HG02588 (cell line): ENCODE measurements around the gene GNRHR.
"Not testable (repeated sequence)": the region's sequence is repeated elsewhere in the genome, so short reads cannot be mapped to it uniquely, and the experiment has no call there.

Experiments used
- ATAC-seq: cut with Tn5 transposase; IDR thresholded peaks from one replicate; pipeline ENCODE4 v1.9.1; 2021; ENCODE audit warnings: mild to moderate bottlenecking, moderate library complexity; ENCODE audit not compliant: unreplicated experiment

The GNRHR gene

GRCh38 chr4:67730511-67730910 lies 23.7 kb downstream of the GNRHR start:
- not testable (repeated sequence) for ATAC-seq

GRCh38 chr4:67727124-67727850 lies 26.9 kb downstream of the GNRHR start:
- no peak for ATAC-seq

- no peak for ATAC-seq
These were observed 28.2 kb downstream of the GNRHR start for GRCh38 chr4:67725981-67726380.

- ATAC-seq: no peak
These were observed 29.1 kb downstream of the GNRHR start for GRCh38 chr4:67725132-67725531.

GRCh38 chr4:67723949-67724348 lies 30.2 kb downstream of the GNRHR start:
- no peak for ATAC-seq

GRCh38 chr4:67723341-67723740 lies 30.8 kb downstream of the GNRHR start:
- ATAC-seq: no peak

GRCh38 chr4:67721770-67722597 lies 32.2 kb downstream of the GNRHR start:
- no peak for ATAC-seq

GRCh38 chr4:67721315-67721769 lies 32.8 kb downstream of the GNRHR start:
- ATAC-seq: no peak

- ATAC-seq: no peak
These were observed 34.1 kb downstream of the GNRHR start for GRCh38 chr4:67719953-67720617.

GRCh38 chr4:67718848-67719247 lies 35.3 kb downstream of the GNRHR start:
- no peak for ATAC-seq

GRCh38 chr4:67717586-67717985 lies 36.6 kb downstream of the GNRHR start:
- ATAC-seq: no peak

GRCh38 chr4:67714955-67715354 lies 39.2 kb downstream of the GNRHR start:
- no peak for ATAC-seq

- ATAC-seq: peak; percentile 75
These were observed 40.0 kb downstream of the GNRHR start for GRCh38 chr4:67714248-67714583.

GRCh38 chr4:67713529-67714247 lies 40.5 kb downstream of the GNRHR start:
- ATAC-seq: no peak

- ATAC-seq: no peak
These were observed 41.3 kb downstream of the GNRHR start for GRCh38 chr4:67712650-67713528.

- no peak for ATAC-seq
These were observed 42.1 kb downstream of the GNRHR start for GRCh38 chr4:67712000-67712625.

- ATAC-seq: not testable (repeated sequence)
These were observed 47.5 kb downstream of the GNRHR start for GRCh38 chr4:67706682-67707081.

- no peak for ATAC-seq
These were observed 49.3 kb downstream of the GNRHR start for GRCh38 chr4:67704843-67705242.

GRCh38 chr4:67702166-67702565 lies 52.0 kb downstream of the GNRHR start:
- no peak for ATAC-seq

- no peak for ATAC-seq
These were observed 52.7 kb downstream of the GNRHR start for GRCh38 chr4:67701517-67701850.
